ENCODE results near the gene PRKCE. TPM values are rescaled to one million over a fixed set of nuclear protein-coding genes. Genes with fewer than 3 reads are reported as not detected.

PRKCE gene
- total and polyA plus RNA-seq, 2 of the 8 experiments (the other 6 are each of a cell fraction or from before 2014, with no cell fraction given) = 0.54 to 2.1 TPM

GRCh38 chr2:45678791-45679348, 27.4 kb downstream of the PRKCE start:
- Histone ChIP-seq H4K8ac (ENCODE audit: extremely low read depth, insufficient read depth, low read length) (no peak overlapping the region), H3K4me3 (ENCODE audit: extremely low read depth in 1 of 4, insufficient read depth in 2 of 4, low read depth in 3 of 4, low read length in 4 of 4) (no peak overlapping the region), H3K4ac (replicated peaks; ENCODE audit: insufficient read length, low read depth, low read length) (no peak overlapping the region), H2BK20ac (ENCODE audit: low read length) (no peak overlapping the region), H3K36me3 (ENCODE audit: control insufficient read depth in 2 of 4, insufficient read depth in 4 of 4, low read length in 3 of 4) (no peaks in the 10 kb centered on the region), H3K4me1 (replicated peaks in 1 of 4; ENCODE audit: control insufficient read depth in 3 of 4, insufficient read depth in 4 of 4, low read length in 3 of 4) (peaks cover 0 to 8% (median 0%) of the 10 kb centered on the region in 4 experiments; a peak in 2 of 7 replicates), H2BK15ac (ENCODE audit: low read length) (no peak overlapping the region), H3K4me2 (ENCODE audit: insufficient read depth in 1 of 2, low read depth in 2 of 2, low read length in 2 of 2) (no peak overlapping the region), H3K18ac (ENCODE audit: extremely low read depth, low read length) (no peak overlapping the region), H3K27me3 (replicated peaks in 1 of 4; ENCODE audit: control insufficient read depth in 3 of 4, extremely low read depth in 1 of 4, insufficient read depth in 3 of 4, low read length in 3 of 4) (no peaks in the 10 kb centered on the region), H2AFZ (ENCODE audit: low read length) (no peak overlapping the region), H3K9me3 (ENCODE audit: insufficient read depth in 2 of 2, low read depth in 1 of 2, low read length in 1 of 2) (no peaks in the 10 kb centered on the region), H3K23me2 (ENCODE audit: low read depth, low read length) (no peaks in the 10 kb centered on the region), H3K27ac (ENCODE audit: low read depth, low read length) (no peak overlapping the region), H4K20me1 (replicated peaks in 1 of 2; ENCODE audit: control insufficient read depth in 1 of 2, insufficient read depth in 2 of 2, low read length in 2 of 2) (no peaks in the 10 kb centered on the region), H2AK5ac (ENCODE audit: low read depth, low read length) (no peak overlapping the region), H3K9ac (replicated peaks in 1 of 4; ENCODE audit: extremely low read depth in 1 of 4, low read depth in 3 of 4, low read length in 3 of 4) (no peak overlapping the region), H2BK5ac (ENCODE audit: low read depth, low read length) (no peak overlapping the region), H2BK12ac (ENCODE audit: low read depth, low read length) (no peak overlapping the region), H3K14ac (ENCODE audit: insufficient read length) (no peak overlapping the region), H4K5ac (ENCODE audit: insufficient read length, low read depth, low read length) (no peak overlapping the region), H4K91ac (replicated peaks; ENCODE audit: insufficient read length, low read length) (no peak overlapping the region), H2BK120ac (replicated peaks; ENCODE audit: low read depth, low read length) (no peak overlapping the region), H3K79me2 (ENCODE audit: control insufficient read depth in 1 of 2, insufficient read depth in 2 of 2, low read length in 2 of 2) (no peaks in the 10 kb centered on the region), H3K79me1 (ENCODE audit: low read depth, low read length) (no peaks in the 10 kb centered on the region), H3K23ac (ENCODE audit: insufficient read length) (no peak overlapping the region), H3K56ac (replicated peaks; ENCODE audit: insufficient read length, low read depth, low read length) (no peak overlapping the region)
- no peak for DNase-seq (ENCODE audit: low read depth in 1 of 2, low spot score in 2 of 2)
- ChIA-PET CTCF (ENCODE audit: partially characterized antibody) (no interaction called here), POLR2A (ENCODE audit: partially characterized antibody) (interaction anchor here (0.6 kb wide), 1 partner anchor 627 kb away, joined by 4 read pairs; no protein-coding TSS in a partner anchor)
- 90% methylated on average over 4 of the region's 4 CpGs; no CpG with 5 or more reads in 1 of the 2 experiments for WGBS, 2 experiments (ENCODE audit: extremely low coverage in 1 of 2, insufficient coverage in 1 of 2, insufficient read length in 1 of 2, insufficient replicate concordance in 2 of 2, low coverage in 1 of 2, low lambda C conversion rate in 2 of 2, missing lambda C conversion rate in 1 of 2)
- FAIRE-seq = no peak
- TF ChIP-seq HDAC2 (IDR thresholded peaks at IDR 0.05; ENCODE audit: borderline replicate concordance in 1 of 2, low read depth in 2 of 2, low read length in 2 of 2) (no peak), NRF1 (IDR thresholded peaks at IDR 0.05; ENCODE audit: low read depth, low read length) (no peak), TBP (IDR thresholded peaks at IDR 0.05; ENCODE audit: low read depth, low read length) (no peak)
